T-cell (primary cell): ENCODE data around the gene TMEM236. TPM values are rescaled to one million over a fixed set of nuclear protein-coding genes. Genes with fewer than 3 reads are reported as not detected.

Experiments
- ATAC-seq, 4 experiments: fragments of 200-7000 bp in 3 of 4; fragments of 150-1000 bp in 1 of 4; cut with Tn5 transposase; replicated peaks in 1 of 4; 1 replicate in 3 of 4; 2 replicates in 1 of 4; pipeline ENCODE4 v1.10.0; 2021; ENCODE audit warnings: moderate library complexity in 3 of 4, mild to moderate bottlenecking in 2 of 4, moderate number of reproducible peaks in 1 of 4
- CTCF ChIA-PET, 2 donors: fragments of 300-600 bp; sonication (Branson Sonifier 250); formaldehyde crosslinking; loops; one replicate each; lab custom pipeline; 2022; ENCODE audit warnings: antibody characterized with exemption in 2 of 2; lab: Charles Lee
- POLR2A ChIA-PET, 2 donors: fragments of 300-600 bp; sonication (Branson Sonifier 250); formaldehyde crosslinking; loops; one replicate each; lab custom pipeline; 2022; ENCODE audit warnings: antibody characterized with exemption in 2 of 2; lab: Charles Lee
- DNase-seq, 35 experiments: peaks; one replicate each; pipeline versions ENCODE4 v3.0.0 to v3.0.0-alpha.2; 2013 to 2023
- H3K27ac ChIP-seq: one replicate; pipeline ENCODE4 v1.5.1; 2013; ENCODE audit warnings: low read length
- H3K27me3 ChIP-seq, 2 experiments: replicated peaks in 1 of 2; 1 replicate in 1 of 2; 2 replicates in 1 of 2; pipeline versions ENCODE4 v1.6.1 to v1.7.0; 2013; ENCODE audit warnings: low read length in 1 of 2, mixed read lengths in 1 of 2; ENCODE audit not compliant: control insufficient read depth in 2 of 2, insufficient read depth in 2 of 2; ENCODE audit errors: extremely low read depth in 1 of 2
- H3K36me3 ChIP-seq, 2 donors: 1 replicate in 1 of 2; 2 replicates in 1 of 2; pipeline versions ENCODE4 v1.6.1 to v1.7.0; 2013; ENCODE audit warnings: low read length in 1 of 2; ENCODE audit not compliant: control insufficient read depth in 2 of 2, insufficient read depth in 1 of 2; ENCODE audit errors: extremely low read depth in 1 of 2
- H3K4me1 ChIP-seq, 2 experiments: 1 replicate in 1 of 2; 2 replicates in 1 of 2; pipeline versions ENCODE4 v1.6.1 to v1.7.0; 2013; ENCODE audit warnings: low read length in 2 of 2, mixed read lengths in 1 of 2; ENCODE audit not compliant: insufficient read depth in 2 of 2, control insufficient read depth in 1 of 2; ENCODE audit errors: extremely low read depth in 1 of 2
- H3K4me3 ChIP-seq, 2 donors: 1 replicate in 1 of 2; 2 replicates in 1 of 2; pipeline versions ENCODE4 v1.5.1 to v1.7.0; 2013; ENCODE audit warnings: mild to moderate bottlenecking in 2 of 2, low read length in 1 of 2, moderate library complexity in 1 of 2; ENCODE audit not compliant: control insufficient read depth in 1 of 2; ENCODE audit errors: extremely low read depth in 1 of 2
- H3K9me3 ChIP-seq: 2 replicates; pipeline ENCODE4 v1.7.0; 2013
- H3K27ac Mint-ChIP-seq, 2 donors: one replicate each; pipeline ENCODE4 v1.8.0; 2020 to 2021; ENCODE audit warnings: mild to moderate bottlenecking in 2 of 2, mixed read lengths in 2 of 2
- H3K27me3 Mint-ChIP-seq, 2 donors: one replicate each; pipeline ENCODE4 v1.8.0; 2021 to 2022; ENCODE audit warnings: mixed read lengths in 2 of 2
- H3K36me3 Mint-ChIP-seq: one replicate; pipeline ENCODE4 v1.8.0; 2021; ENCODE audit warnings: mixed read lengths
- H3K4me1 Mint-ChIP-seq, 3 donors: one replicate each; pipeline ENCODE4 v1.8.0; 2020 to 2022; ENCODE audit warnings: mixed read lengths in 3 of 3, mild to moderate bottlenecking in 1 of 3
- H3K4me3 Mint-ChIP-seq, 3 donors: one replicate each; pipeline ENCODE4 v1.8.0; 2020 to 2022; ENCODE audit warnings: mild to moderate bottlenecking in 3 of 3, mixed read lengths in 3 of 3, moderate library complexity in 3 of 3
- H3K9me3 Mint-ChIP-seq, 3 donors: one replicate each; pipeline ENCODE4 v1.8.0; 2020 to 2022; ENCODE audit warnings: mixed read lengths in 3 of 3
- WGBS: methylation state at CpG from one replicate; pipeline ENCODE4 v1.1.5; 2013; ENCODE audit warnings: missing lambda C conversion rate; ENCODE audit not compliant: insufficient coverage; 5-methylcytosine and 5-hydroxymethylcytosine counted together
- total RNA-seq, 35 experiments: library from RNA in 6 of 35; stranded (reverse) in 6 of 35; fragments of 120-200 nt in 1 of 35; gene quantifications; one replicate each; pipeline versions ENCODE4 v1.2.1 to v1.2.4 and lab custom pipeline; 2013 to 2026

Gene TMEM236
- total RNA-seq, 5 donors from 2014 or later (not counting 1 experiment from before 2014, with no cell fraction given): 0.03 to 0.38 (median 0.07) TPM; not detected in 1

DNA sequence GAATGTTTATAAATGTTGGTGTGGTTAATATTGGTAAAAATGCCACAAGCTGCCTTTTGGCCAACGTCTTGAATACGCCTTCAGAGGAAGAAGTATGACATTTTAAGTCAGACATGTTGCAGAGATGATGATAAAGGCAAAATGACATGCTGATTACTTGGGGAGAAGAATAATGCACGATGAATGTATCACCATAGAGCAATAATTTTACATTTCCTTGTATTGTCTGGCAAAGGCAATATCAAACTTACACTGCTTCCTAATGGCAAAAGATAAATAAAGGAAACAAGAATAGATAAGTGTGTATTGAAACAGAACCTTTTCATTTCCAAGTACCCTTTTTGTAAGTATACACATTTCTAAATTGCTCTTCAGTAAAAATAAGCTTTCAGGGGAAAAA, 65.8 kb downstream of the TMEM236 start:
- H3K27me3 Mint-ChIP-seq: peaks cover 7 to 13% of the 10 kb centered on the region in 2 donors
- no peaks in the 10 kb centered on the region for H3K4me1 Mint-ChIP-seq
- no peak overlapping the region for H3K27ac Mint-ChIP-seq
- ATAC-seq (no peak), DNase-seq (no peak)
- ChIA-PET CTCF (no interaction called here), POLR2A (no interaction called here)
- WGBS: 83% methylated on average over 1 of the region's 3 CpGs
- no peaks in the 10 kb centered on the region for H3K36me3 Mint-ChIP-seq
- no peak overlapping the region for H3K27ac ChIP-seq
- H3K4me3 ChIP-seq: no peak overlapping the region
- no peaks in the 10 kb centered on the region for H3K4me1 ChIP-seq
- no peaks in the 10 kb centered on the region for H3K9me3 ChIP-seq
- no peaks in the 10 kb centered on the region for H3K36me3 ChIP-seq
- peaks cover 0 to 6% of the 10 kb centered on the region in 2 experiments for H3K27me3 ChIP-seq
- H3K4me3 Mint-ChIP-seq: no peak overlapping the region
- H3K9me3 Mint-ChIP-seq: no peaks in the 10 kb centered on the region

DNA sequence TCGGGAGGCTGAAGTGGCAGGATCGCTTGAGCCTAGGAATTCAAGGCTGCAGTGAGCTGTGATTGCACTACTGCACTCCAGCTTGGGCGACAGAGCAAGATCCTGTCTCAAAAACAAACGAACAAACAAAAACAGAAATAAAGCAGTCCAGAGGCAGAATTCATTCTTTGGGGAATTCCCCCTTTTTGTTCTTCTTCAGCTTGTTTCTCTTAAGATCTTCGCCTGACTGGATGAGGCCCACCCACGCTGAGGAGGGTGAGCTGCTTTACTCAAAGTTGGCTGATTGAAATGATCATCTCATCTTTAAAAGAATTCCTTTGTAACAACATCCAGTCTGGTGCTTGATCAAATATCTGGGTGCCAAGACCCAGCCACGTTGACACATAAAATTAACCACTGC, 67.8 kb downstream of the TMEM236 start:
- ChIA-PET CTCF (no interaction called here), POLR2A (no interaction called here)
- DNase-seq: no peak
- Mint-ChIP-seq H3K9me3 (no peaks in the 10 kb centered on the region), H3K4me3 (no peak overlapping the region), H3K36me3 (no peaks in the 10 kb centered on the region), H3K4me1 (no peaks in the 10 kb centered on the region), H3K27me3 (peaks cover 0 to 14% of the 10 kb centered on the region in 2 donors), H3K27ac (no peak overlapping the region)
- Histone ChIP-seq H3K4me3 (no peak overlapping the region), H3K36me3 (no peaks in the 10 kb centered on the region), H3K27ac (no peak overlapping the region), H3K4me1 (no peaks in the 10 kb centered on the region), H3K9me3 (no peaks in the 10 kb centered on the region), H3K27me3 (peaks cover 0 to 6% of the 10 kb centered on the region in 2 experiments)
- WGBS: 59% methylated on average over 4 of the region's 7 CpGs
- no peak for ATAC-seq

DNA sequence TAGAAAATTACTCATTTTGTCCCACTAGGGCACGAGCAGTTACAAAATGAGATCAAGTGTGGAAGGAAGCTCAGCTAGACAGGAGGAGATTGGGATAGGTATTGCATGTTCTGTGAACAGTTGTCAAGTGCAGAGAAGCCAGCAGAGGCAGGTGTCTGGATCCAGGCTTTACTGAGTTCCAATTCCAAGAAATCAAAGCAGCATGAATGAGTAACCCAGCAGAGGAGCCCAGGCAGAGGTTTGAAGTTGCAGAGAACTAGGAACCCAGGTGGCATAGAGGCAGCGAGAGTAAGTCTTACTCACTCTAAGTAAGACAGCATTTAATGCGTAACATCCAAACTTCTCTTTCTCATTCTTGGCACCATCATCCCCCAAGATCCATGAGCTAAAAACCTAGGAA, 68.9 kb downstream of the TMEM236 start:
- H3K36me3 ChIP-seq: no peaks in the 10 kb centered on the region
- peaks cover 0 to 4% of the 10 kb centered on the region in 2 experiments for H3K27me3 ChIP-seq
- H3K9me3 ChIP-seq: no peaks in the 10 kb centered on the region
- H3K27ac ChIP-seq: no peak overlapping the region
- ChIA-PET POLR2A (no interaction called here), CTCF (interaction anchor here in 1 of 2 donors (0.6 kb wide), 1 partner anchor 1682 kb away, joined by 5 read pairs; no protein-coding TSS in a partner anchor)
- DNase-seq: no peak
- H3K4me1 ChIP-seq: no peaks in the 10 kb centered on the region
- Mint-ChIP-seq H3K4me1 (no peaks in the 10 kb centered on the region), H3K27ac (no peak overlapping the region), H3K4me3 (no peak overlapping the region), H3K36me3 (no peaks in the 10 kb centered on the region), H3K9me3 (no peaks in the 10 kb centered on the region), H3K27me3 (peaks cover 5 to 10% of the 10 kb centered on the region in 2 donors)
- no peak overlapping the region for H3K4me3 ChIP-seq
- WGBS: 79% methylated on average over 2 of the region's 3 CpGs
- ATAC-seq: no peak

DNA sequence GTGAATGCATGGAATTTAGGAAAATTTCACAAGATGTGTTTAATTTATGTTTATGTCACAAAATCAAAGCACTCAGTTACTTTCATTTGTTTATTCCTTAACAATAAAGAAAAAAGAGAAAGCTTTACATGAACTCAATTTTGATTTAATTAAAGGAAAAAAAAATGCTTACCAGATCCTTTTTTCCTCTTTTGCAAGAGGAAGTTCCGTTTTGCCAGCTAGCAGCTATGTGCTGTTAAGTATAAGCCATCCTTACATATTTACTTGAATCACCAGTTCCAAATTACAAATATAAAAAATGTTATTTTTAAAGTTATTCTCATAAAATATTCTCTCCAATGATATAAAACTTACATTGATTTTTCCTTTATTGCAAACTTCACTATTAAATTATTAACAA, 69.9 kb downstream of the TMEM236 start:
- H3K27me3 Mint-ChIP-seq: peaks cover 5 to 10% of the 10 kb centered on the region in 2 donors
- H3K27me3 ChIP-seq: peaks cover 0 to 4% of the 10 kb centered on the region in 2 experiments
- no peaks in the 10 kb centered on the region for H3K36me3 Mint-ChIP-seq
- H3K27ac ChIP-seq: no peak overlapping the region
- ChIA-PET CTCF (no interaction called here), POLR2A (no interaction called here)
- no peaks in the 10 kb centered on the region for H3K4me1 ChIP-seq
- no peak overlapping the region for H3K4me3 Mint-ChIP-seq
- H3K27ac Mint-ChIP-seq: no peak overlapping the region
- no peak for DNase-seq
- H3K9me3 ChIP-seq: no peaks in the 10 kb centered on the region
- no peaks in the 10 kb centered on the region for H3K36me3 ChIP-seq
- no peak for ATAC-seq
- H3K4me1 Mint-ChIP-seq: no peaks in the 10 kb centered on the region
- no peak overlapping the region for H3K4me3 ChIP-seq
- H3K9me3 Mint-ChIP-seq: no peaks in the 10 kb centered on the region
- WGBS: no CpG with 5 or more reads among the region's 1 CpG

DNA sequence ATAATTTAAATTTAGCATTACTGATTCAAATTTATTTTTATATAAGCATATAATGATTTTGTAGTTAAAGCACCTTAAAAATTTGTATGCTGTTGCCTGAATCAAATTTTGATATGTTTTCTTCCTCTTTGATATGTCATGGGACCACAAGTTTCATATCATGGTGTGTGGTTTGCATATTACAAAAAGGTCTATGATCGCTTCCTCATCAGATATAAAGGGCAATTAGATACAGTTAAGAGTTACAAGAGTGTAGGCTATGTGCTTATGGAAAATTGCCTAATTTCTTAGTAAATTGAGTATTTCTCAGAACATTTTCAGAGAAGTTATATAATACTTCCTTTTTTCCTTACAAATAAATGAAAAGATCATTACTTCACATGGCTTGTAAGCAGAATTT, 79.3 kb downstream of the TMEM236 start:
- Histone ChIP-seq H3K36me3 (no peaks in the 10 kb centered on the region), H3K4me1 (no peaks in the 10 kb centered on the region), H3K27me3 (peaks cover 0 to 5% of the 10 kb centered on the region in 2 experiments), H3K4me3 (no peak overlapping the region), H3K27ac (no peak overlapping the region), H3K9me3 (no peaks in the 10 kb centered on the region)
- Mint-ChIP-seq H3K27ac (no peak overlapping the region), H3K36me3 (no peaks in the 10 kb centered on the region), H3K27me3 (peaks cover 0 to 3% of the 10 kb centered on the region in 2 donors), H3K4me1 (peaks cover 0 to 2% (median 0%) of the 10 kb centered on the region in 3 donors), H3K4me3 (no peak overlapping the region), H3K9me3 (no peaks in the 10 kb centered on the region)
- no peak for ATAC-seq
- CTCF ChIA-PET: no interaction called here
- POLR2A ChIA-PET: no interaction called here
- no peak for DNase-seq
- no CpG with 5 or more reads among the region's 1 CpG for WGBS

DNA sequence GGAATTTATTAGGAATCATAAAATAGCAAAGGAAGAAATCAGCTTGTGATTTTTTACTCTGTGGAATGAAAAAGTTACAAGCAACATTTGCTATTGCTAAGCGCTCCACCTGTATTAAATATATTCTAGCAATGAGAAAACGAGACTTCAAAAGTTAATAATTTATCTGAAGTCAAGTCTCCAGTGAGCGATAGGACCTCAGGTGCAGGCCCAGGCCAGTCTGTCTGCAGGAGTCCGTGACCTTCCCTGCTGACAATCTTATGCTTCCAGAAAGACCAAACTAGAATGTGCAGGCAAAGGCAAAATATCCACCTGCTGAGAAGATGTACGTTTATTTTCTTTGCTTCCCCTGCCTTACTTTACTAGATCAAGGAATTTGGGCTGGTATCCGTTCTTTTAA, 79.9 kb downstream of the TMEM236 start:
- POLR2A ChIA-PET: no interaction called here
- H3K4me3 Mint-ChIP-seq: no peak overlapping the region
- H3K4me3 ChIP-seq: no peak overlapping the region
- 95% methylated on average over 2 of the region's 6 CpGs for WGBS
- ATAC-seq (no peak), DNase-seq (no peak)
- H3K4me1 Mint-ChIP-seq: peaks cover 0 to 2% (median 0%) of the 10 kb centered on the region in 3 donors
- H3K4me1 ChIP-seq: no peaks in the 10 kb centered on the region
- H3K9me3 Mint-ChIP-seq: no peaks in the 10 kb centered on the region
- no peak overlapping the region for H3K27ac ChIP-seq
- H3K27me3 Mint-ChIP-seq: peaks cover 0 to 3% of the 10 kb centered on the region in 2 donors
- no peaks in the 10 kb centered on the region for H3K36me3 Mint-ChIP-seq
- CTCF ChIA-PET: no interaction called here
- H3K36me3 ChIP-seq: no peaks in the 10 kb centered on the region
- peaks cover 0 to 5% of the 10 kb centered on the region in 2 experiments for H3K27me3 ChIP-seq
- H3K27ac Mint-ChIP-seq: no peak overlapping the region
- H3K9me3 ChIP-seq: no peaks in the 10 kb centered on the region

DNA sequence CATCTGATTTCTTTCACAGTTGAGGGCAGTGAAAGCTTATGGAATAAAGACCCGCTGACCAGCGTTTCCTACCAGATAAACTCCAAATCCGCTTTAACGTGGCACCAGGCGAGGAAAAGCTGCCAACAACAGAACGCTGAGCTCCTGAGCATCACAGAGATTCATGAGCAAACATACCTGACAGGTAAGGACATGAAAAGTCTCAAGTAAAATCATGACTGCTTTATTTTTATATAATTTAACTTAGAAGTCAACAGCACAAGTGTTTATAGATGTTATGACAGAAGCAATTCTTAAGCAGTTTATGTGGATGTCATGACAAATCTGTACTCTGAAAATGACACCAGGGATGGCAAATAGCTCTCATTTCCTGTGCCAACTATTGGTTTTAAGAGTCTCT, 81.7 kb downstream of the TMEM236 start:
- ChIA-PET POLR2A (no interaction called here), CTCF (no interaction called here)
- ATAC-seq (no peak), DNase-seq (no peak)
- no peaks in the 10 kb centered on the region for H3K36me3 ChIP-seq
- Mint-ChIP-seq H3K36me3 (no peaks in the 10 kb centered on the region), H3K9me3 (no peaks in the 10 kb centered on the region), H3K27me3 (peaks cover 6 to 8% of the 10 kb centered on the region in 2 donors), H3K4me3 (no peak overlapping the region), H3K4me1 (peaks cover 0 to 2% (median 0%) of the 10 kb centered on the region in 3 donors), H3K27ac (no peak overlapping the region)
- H3K4me3 ChIP-seq: no peak overlapping the region
- no peaks in the 10 kb centered on the region for H3K4me1 ChIP-seq
- H3K9me3 ChIP-seq: no peaks in the 10 kb centered on the region
- WGBS: 93% methylated on average over 4 of the region's 6 CpGs
- peaks cover 0 to 3% of the 10 kb centered on the region in 2 experiments for H3K27me3 ChIP-seq
- H3K27ac ChIP-seq: no peak overlapping the region
